Measurements from ENCODE around the gene ERGIC1. TPM values are rescaled to one million over a fixed set of nuclear protein-coding genes. Genes with fewer than 3 reads are reported as not detected.
"Not testable (repeated sequence)": the region's sequence is repeated elsewhere in the genome, so short reads cannot be mapped to it uniquely, and the experiment has no call there.

ERGIC1 gene
- total RNA-seq, 4 donors from 2014 or later: 116 to 172 (median 144) TPM

GRCh38 chr5:172846249-172846648 lies 12.2 kb downstream of the ERGIC1 start:
- Histone ChIP-seq H3K36me3 (peaks cover 0 to 8% of the 10 kb centered on the region in 2 donors), H3K4me3 (no peak overlapping the region), H3K4me1 (peaks cover 0 to 69% (median 11%) of the 10 kb centered on the region in 3 donors), H3K27ac (peak overlapping the region in 2 of 4 donors; percentile 35 to 49), H3K27me3 (no peaks in the 10 kb centered on the region), H3K9me3 (no peaks in the 10 kb centered on the region)
- no peak for TF ChIP-seq POLR2AphosphoS5 (IDR thresholded peaks at IDR 0.05)
- no peak for TF ChIP-seq POLR2A (IDR thresholded peaks at IDR 0.05)
- TF ChIP-seq EP300 (IDR thresholded peaks at IDR 0.05): no peak
- no peak for TF ChIP-seq CTCF (IDR thresholded peaks at IDR 0.05)
- WGBS, 2 donors (ENCODE audit: low coverage in 1 of 2): 93% methylated on average over 3 of the region's 5 CpGs; no CpG with 5 or more reads in 1 of the 2 donors
- ATAC-seq: no peak

- Histone ChIP-seq H3K4me1 (peaks cover 0 to 69% (median 10%) of the 10 kb centered on the region in 3 donors), H3K27ac (peak overlapping the region in 2 of 4 donors; percentile 35 to 49), H3K36me3 (peaks cover 0 to 8% of the 10 kb centered on the region in 2 donors), H3K27me3 (no peaks in the 10 kb centered on the region), H3K9me3 (no peaks in the 10 kb centered on the region), H3K4me3 (no peak overlapping the region)
- ATAC-seq: no peak
- 26 to 32% methylated on average over 3 to 4 of the region's 4 CpGs for WGBS, 2 donors (ENCODE audit: low coverage in 1 of 2)
- TF ChIP-seq CTCF (IDR thresholded peaks at IDR 0.05) (no peak), POLR2AphosphoS5 (IDR thresholded peaks at IDR 0.05) (no peak), EP300 (IDR thresholded peaks at IDR 0.05) (no peak), POLR2A (IDR thresholded peaks at IDR 0.05) (no peak)
Measured at GRCh38 chr5:172846677-172847076, 12.6 kb downstream of the ERGIC1 start.

- WGBS, 2 donors (ENCODE audit: low coverage in 1 of 2): 76 to 80% methylated on average over 5 to 9 of the region's 13 CpGs
- H3K4me1 ChIP-seq: peaks cover 0 to 78% (median 10%) of the 10 kb centered on the region in 3 donors
- not testable (repeated sequence) for H3K4me3 ChIP-seq
Measured at GRCh38 chr5:172847584-172847983, 13.5 kb downstream of the ERGIC1 start.

GRCh38 chr5:172848419-172848818 lies 14.4 kb downstream of the ERGIC1 start:
- no peak for TF ChIP-seq EP300 (IDR thresholded peaks at IDR 0.05)
- TF ChIP-seq POLR2AphosphoS5 (IDR thresholded peaks at IDR 0.05): no peak
- no peak for TF ChIP-seq CTCF (IDR thresholded peaks at IDR 0.05)
- TF ChIP-seq POLR2A (IDR thresholded peaks at IDR 0.05): no peak
- H3K27ac ChIP-seq: peak overlapping the region in 2 of 4 donors; percentile 23 to 24
- H3K4me3 ChIP-seq: no peak overlapping the region
- H3K4me1 ChIP-seq: peaks cover 0 to 86% (median 15%) of the 10 kb centered on the region in 3 donors
- H3K9me3 ChIP-seq: no peaks in the 10 kb centered on the region
- 100% methylated on average over 2 of the region's 3 CpGs for WGBS, 2 donors (ENCODE audit: low coverage in 1 of 2)
- H3K36me3 ChIP-seq: peaks cover 0 to 5% of the 10 kb centered on the region in 2 donors
- no peaks in the 10 kb centered on the region for H3K27me3 ChIP-seq
- ATAC-seq: no peak

More at GRCh38 chr5:172847584-172847983, 13.5 kb downstream of the ERGIC1 start:
- not testable (repeated sequence) for H3K36me3 ChIP-seq, ATAC-seq, H3K27me3 ChIP-seq, H3K9me3 ChIP-seq
- peak overlapping the region in 1 of 4 donors; percentile 28 for H3K27ac ChIP-seq

GRCh38 chr5:172849606-172850453 lies 15.8 kb downstream of the ERGIC1 start:
- 81 to 90% methylated on average over 8 to 9 of the region's 15 CpGs for WGBS, 2 donors (ENCODE audit: low coverage in 1 of 2)
- peaks cover 0 to 91% (median 24%) of the 10 kb centered on the region in 3 donors for H3K4me1 ChIP-seq
- ATAC-seq: no peak

More at GRCh38 chr5:172849606-172850453, 15.8 kb downstream of the ERGIC1 start:
- H3K27ac ChIP-seq: peak overlapping the region in 1 of 4 donors; percentile 1
- H3K9me3 ChIP-seq: no peaks in the 10 kb centered on the region
- H3K4me3 ChIP-seq: no peak overlapping the region
- no peaks in the 10 kb centered on the region for H3K27me3 ChIP-seq
- no peaks in the 10 kb centered on the region for H3K36me3 ChIP-seq
- TF ChIP-seq POLR2A (IDR thresholded peaks at IDR 0.05) (no peak), POLR2AphosphoS5 (IDR thresholded peaks at IDR 0.05) (no peak), EP300 (IDR thresholded peaks at IDR 0.05) (no peak), CTCF (IDR thresholded peaks at IDR 0.05) (no peak)

Measured in gastroesophageal sphincter (tissue), 4 donors.